ENCODE measurements around the gene ABHD13.

Gene ABHD13

GRCh38 chr13:108249150-108249549 is 31.0 kb downstream of the ABHD13 start:
- TF ChIP-seq FOXP2 (optimal IDR thresholded peaks at IDR 0.05; ENCODE audit: borderline replicate concordance, extremely low read depth, extremely low read length, insufficient read depth) (no peak), REST (IDR thresholded peaks at IDR 0.05; ENCODE audit: insufficient read depth in 1 of 2, low read depth in 2 of 2, low read length in 2 of 2) (no peak)

- TF ChIP-seq POLR2AphosphoS5 (IDR thresholded peaks at IDR 0.05; ENCODE audit: low read depth, low read length) (no peak), SIN3A (IDR thresholded peaks at IDR 0.05; ENCODE audit: borderline replicate concordance, insufficient read depth, low read length) (no peak), TAF1 (IDR thresholded peaks at IDR 0.05; ENCODE audit: borderline replicate concordance, insufficient read depth, low read length) (no peak)
Observed at GRCh38 chr13:108257248-108257647, 39.1 kb downstream of the ABHD13 start.

GRCh38 chr13:108263621-108264355 is 45.6 kb downstream of the ABHD13 start:
- TF ChIP-seq REST (IDR thresholded peaks at IDR 0.05; ENCODE audit: insufficient read depth in 1 of 2, low read depth in 2 of 2, low read length in 2 of 2), result no peak
- no peak for TF ChIP-seq SIN3A (IDR thresholded peaks at IDR 0.05; ENCODE audit: borderline replicate concordance, insufficient read depth, low read length)
- no peak for TF ChIP-seq TAF1 (IDR thresholded peaks at IDR 0.05; ENCODE audit: borderline replicate concordance, insufficient read depth, low read length)
- TF ChIP-seq POLR2AphosphoS5 (IDR thresholded peaks at IDR 0.05; ENCODE audit: low read depth, low read length), result no peak
- TF ChIP-seq FOXP2 (optimal IDR thresholded peaks at IDR 0.05; ENCODE audit: borderline replicate concordance, extremely low read depth, extremely low read length, insufficient read depth), result no peak

GRCh38 chr13:108266321-108266990 is 48.3 kb downstream of the ABHD13 start:
- TF ChIP-seq TAF1 (IDR thresholded peaks at IDR 0.05; ENCODE audit: borderline replicate concordance, insufficient read depth, low read length), result no peak
- no peak for TF ChIP-seq FOXP2 (optimal IDR thresholded peaks at IDR 0.05; ENCODE audit: borderline replicate concordance, extremely low read depth, extremely low read length, insufficient read depth)
- TF ChIP-seq SIN3A (IDR thresholded peaks at IDR 0.05; ENCODE audit: borderline replicate concordance, insufficient read depth, low read length), result no peak
- no peak for TF ChIP-seq REST (IDR thresholded peaks at IDR 0.05; ENCODE audit: insufficient read depth in 1 of 2, low read depth in 2 of 2, low read length in 2 of 2)
- no peak for TF ChIP-seq POLR2AphosphoS5 (IDR thresholded peaks at IDR 0.05; ENCODE audit: low read depth, low read length)

GRCh38 chr13:108267347-108267746 is 49.2 kb downstream of the ABHD13 start:
- no peak for TF ChIP-seq SIN3A (IDR thresholded peaks at IDR 0.05; ENCODE audit: borderline replicate concordance, insufficient read depth, low read length)
- no peak for TF ChIP-seq TAF1 (IDR thresholded peaks at IDR 0.05; ENCODE audit: borderline replicate concordance, insufficient read depth, low read length)
- no peak for TF ChIP-seq FOXP2 (optimal IDR thresholded peaks at IDR 0.05; ENCODE audit: borderline replicate concordance, extremely low read depth, extremely low read length, insufficient read depth)
- TF ChIP-seq POLR2AphosphoS5 (IDR thresholded peaks at IDR 0.05; ENCODE audit: low read depth, low read length), result no peak
- no peak for TF ChIP-seq REST (IDR thresholded peaks at IDR 0.05; ENCODE audit: insufficient read depth in 1 of 2, low read depth in 2 of 2, low read length in 2 of 2)
